H1 (cell line): ENCODE measurements around the gene CYP2C18. TPM values are rescaled to one million over a fixed set of nuclear protein-coding genes. Genes with fewer than 3 reads are reported as not detected.

Experiments
- CTCF ChIA-PET: fragments of 300-600 bp; sonication (Branson Sonifier 250); formaldehyde crosslinking; loops from one replicate; lab custom pipeline; 2021; ENCODE audit not compliant: partially characterized antibody; lab: Charles Lee
- POLR2A ChIA-PET: fragments of 300-600 bp; sonication (Branson Sonifier 250); formaldehyde crosslinking; loops from one replicate; lab custom pipeline; 2021; ENCODE audit warnings: inconsistent platforms; ENCODE audit not compliant: partially characterized antibody; lab: Charles Lee
- DNase-seq, 2 experiments: peaks; one replicate each; pipeline versions ENCODE4 v3.0.0 to v3.0.0-alpha.2; 2010 to 2022; ENCODE audit warnings: low spot score in 2 of 2, low read depth in 1 of 2, mixed read lengths in 1 of 2
- FAIRE-seq: peaks from 2 replicates; lab custom pipeline; 2011; peaks lifted over from hg19 to GRCh38; lab: Jason Lieb, UNC
- H2AFZ ChIP-seq: 2 replicates; pipeline ENCODE4 v1.8.1; 2012; ENCODE audit warnings: low read length, inconsistent platforms
- H2AK5ac ChIP-seq: 2 replicates; pipeline ENCODE4 v1.6.1; 2013; ENCODE audit warnings: low read depth, low read length
- H2BK120ac ChIP-seq: replicated peaks from 2 replicates; pipeline ENCODE3; 2013; ENCODE audit warnings: low read depth, low read length, inconsistent platforms
- H2BK12ac ChIP-seq: 2 replicates; pipeline ENCODE4 v1.6.1; 2013; ENCODE audit warnings: low read depth, low read length
- H2BK15ac ChIP-seq: 2 replicates; pipeline ENCODE4 v1.6.1; 2013; ENCODE audit warnings: low read length
- H2BK20ac ChIP-seq: 2 replicates; pipeline ENCODE4 v1.6.1; 2013; ENCODE audit warnings: low read length
- H2BK5ac ChIP-seq: 2 replicates; pipeline ENCODE4 v1.6.1; 2013; ENCODE audit warnings: low read depth, low read length
- H3K14ac ChIP-seq: 2 replicates; pipeline ENCODE4 v1.6.1; 2013; ENCODE audit warnings: inconsistent platforms; ENCODE audit not compliant: insufficient read length
- H3K18ac ChIP-seq: 2 replicates; pipeline ENCODE4 v1.6.1; 2013; ENCODE audit warnings: low read length; ENCODE audit errors: extremely low read depth
- H3K23ac ChIP-seq: 2 replicates; pipeline ENCODE4 v1.6.1; 2013; ENCODE audit warnings: inconsistent platforms; ENCODE audit not compliant: insufficient read length
- H3K23me2 ChIP-seq: 2 replicates; pipeline ENCODE4 v1.6.1; 2013; ENCODE audit warnings: low read depth, low read length
- H3K27ac ChIP-seq: 2 replicates; pipeline ENCODE4 v1.6.1; 2011; ENCODE audit warnings: low read depth, low read length, inconsistent platforms
- H3K27me3 ChIP-seq, 4 experiments: replicated peaks in 1 of 4; 1 replicate in 1 of 4; 2 replicates in 3 of 4; pipeline versions ENCODE4 v1.6.1 to v1.8.1; 2011 to 2013; ENCODE audit warnings: low read length in 3 of 4, mild to moderate bottlenecking in 3 of 4, inconsistent platforms in 2 of 4, mixed read lengths in 2 of 4, moderate library complexity in 1 of 4; ENCODE audit not compliant: control insufficient read depth in 3 of 4, insufficient read depth in 3 of 4; ENCODE audit errors: extremely low read depth in 1 of 4
- H3K36me3 ChIP-seq, 4 experiments: 2 replicates each; pipeline versions ENCODE4 v1.6.1 to v1.8.1; 2011 to 2013; ENCODE audit warnings: mild to moderate bottlenecking in 4 of 4, low read length in 3 of 4, moderate library complexity in 2 of 4, control low read depth in 1 of 4, inconsistent platforms in 1 of 4; ENCODE audit not compliant: insufficient read depth in 4 of 4, control insufficient read depth in 2 of 4
- H3K4ac ChIP-seq: replicated peaks from 2 replicates; pipeline ENCODE3; 2013; ENCODE audit warnings: low read length, low read depth, mixed read lengths, inconsistent platforms; ENCODE audit not compliant: insufficient read length
- H3K4me1 ChIP-seq, 4 experiments: replicated peaks in 1 of 4; 1 replicate in 1 of 4; 2 replicates in 3 of 4; pipeline versions ENCODE4 v1.6.1 to v1.8.1; 2011 to 2013; ENCODE audit warnings: low read length in 3 of 4, inconsistent platforms in 2 of 4, mixed read lengths in 1 of 4; ENCODE audit not compliant: insufficient read depth in 4 of 4, control insufficient read depth in 3 of 4
- H3K4me2 ChIP-seq, 2 experiments: 2 replicates each; pipeline versions ENCODE4 v1.6.1 to v1.8.1; 2011 to 2013; ENCODE audit warnings: low read depth in 2 of 2, low read length in 2 of 2, control low read depth in 1 of 2, inconsistent platforms in 1 of 2, mild to moderate bottlenecking in 1 of 2; ENCODE audit not compliant: insufficient read depth in 1 of 2
- H3K4me3 ChIP-seq, 4 experiments: fragments of 200-600, 300-600 bp in 1 of 4; sonication (generic), shearing (Covaris generic), sonication (Bioruptor Twin) in 1 of 4; 2 replicates each; pipeline versions ENCODE4 v1.5.1 to v1.8.1; 2011 to 2016; ENCODE audit warnings: low read length in 4 of 4, low read depth in 3 of 4, control low read depth in 2 of 4, inconsistent platforms in 2 of 4, mild to moderate bottlenecking in 2 of 4, mixed read lengths in 1 of 4, moderate library complexity in 1 of 4; ENCODE audit not compliant: insufficient read depth in 2 of 4; ENCODE audit errors: extremely low read depth in 1 of 4
- H3K56ac ChIP-seq: replicated peaks from 2 replicates; pipeline ENCODE3; 2013; ENCODE audit warnings: low read depth, mild to moderate bottlenecking, mixed read lengths, low read length, inconsistent platforms; ENCODE audit not compliant: insufficient read length
- H3K79me1 ChIP-seq: 2 replicates; pipeline ENCODE4 v1.6.1; 2013; ENCODE audit warnings: low read depth, low read length, control low read depth
- H3K79me2 ChIP-seq, 2 experiments: 2 replicates each; pipeline versions ENCODE4 v1.6.1 to v1.8.1; 2012 to 2013; ENCODE audit warnings: low read length in 2 of 2, mild to moderate bottlenecking in 2 of 2, inconsistent platforms in 1 of 2; ENCODE audit not compliant: insufficient read depth in 2 of 2, control insufficient read depth in 1 of 2
- H3K9ac ChIP-seq, 4 experiments: replicated peaks in 1 of 4; 1 replicate in 1 of 4; 2 replicates in 3 of 4; pipeline versions ENCODE4 v1.6.1 to v1.8.1; 2011 to 2013; ENCODE audit warnings: low read depth in 3 of 4, low read length in 3 of 4, control low read depth in 2 of 4, mild to moderate bottlenecking in 2 of 4, moderate library complexity in 2 of 4, inconsistent platforms in 1 of 4; ENCODE audit errors: extremely low read depth in 1 of 4
- H3K9me3 ChIP-seq, 2 experiments: 2 replicates each; pipeline versions ENCODE4 v1.6.1 to v1.8.1; 2012 to 2013; ENCODE audit warnings: mild to moderate bottlenecking in 2 of 2, moderate library complexity in 2 of 2, control low read depth in 1 of 2, inconsistent platforms in 1 of 2, low read depth in 1 of 2, low read length in 1 of 2, mixed read lengths in 1 of 2; ENCODE audit not compliant: insufficient read depth in 2 of 2
- H4K20me1 ChIP-seq, 2 experiments: replicated peaks in 1 of 2; 2 replicates each; pipeline versions ENCODE3 to v1.8.1; 2011 to 2013; ENCODE audit warnings: inconsistent platforms in 2 of 2, low read length in 2 of 2, mild to moderate bottlenecking in 1 of 2; ENCODE audit not compliant: insufficient read depth in 2 of 2, control insufficient read depth in 1 of 2
- H4K5ac ChIP-seq: 2 replicates; pipeline ENCODE4 v1.6.1; 2013; ENCODE audit warnings: low read length, low read depth, mixed read lengths, inconsistent platforms; ENCODE audit not compliant: insufficient read length
- H4K8ac ChIP-seq: 2 replicates; pipeline ENCODE4 v1.8.0; 2013; ENCODE audit warnings: mild to moderate bottlenecking, moderate library complexity, low read length, inconsistent platforms; ENCODE audit not compliant: insufficient read depth; ENCODE audit errors: extremely low read depth
- H4K91ac ChIP-seq: replicated peaks from 2 replicates; pipeline ENCODE3; 2013; ENCODE audit warnings: low read length, mixed read lengths, inconsistent platforms; ENCODE audit not compliant: insufficient read length
- BCL11A ChIP-seq, 2 experiments: IDR thresholded peaks; one replicate each; pipeline ENCODE4 v1.6.1; 2011; ENCODE audit warnings: low read depth in 2 of 2, low read length in 2 of 2, mild to moderate bottlenecking in 2 of 2
- CBX8 ChIP-seq: fragments of 300-800, 300-1000 bp; sonication (generic); IDR thresholded peaks from 2 replicates; pipeline ENCODE4 v1.7.1; 2016; ENCODE audit warnings: low read depth, low read length, borderline replicate concordance
- GABPA ChIP-seq: IDR thresholded peaks from 2 replicates; pipeline ENCODE4 v1.6.1; 2011; ENCODE audit warnings: mild to moderate bottlenecking, low read length, moderate library complexity, borderline replicate concordance; ENCODE audit not compliant: insufficient read depth
- JUND ChIP-seq: IDR thresholded peaks from 2 replicates; pipeline ENCODE4 v1.6.1; 2011; ENCODE audit warnings: mild to moderate bottlenecking, improper control_type of control experiment, low read length
- KDM4A ChIP-seq: IDR thresholded peaks from one replicate; pipeline ENCODE4 v1.7.1; 2012; ENCODE audit warnings: low read depth, mild to moderate bottlenecking, moderate library complexity, low read length, inconsistent platforms; ENCODE audit not compliant: severe bottlenecking
- SIRT6 ChIP-seq: IDR thresholded peaks from one replicate; pipeline ENCODE4 v1.7.1; 2012; ENCODE audit warnings: low read length, inconsistent platforms
- SP1 ChIP-seq: IDR thresholded peaks from 2 replicates; pipeline ENCODE4 v1.6.1; 2011; ENCODE audit warnings: low read depth, low read length
- TAF1 ChIP-seq: IDR thresholded peaks from 2 replicates; pipeline ENCODE4 v1.6.1; 2011; ENCODE audit warnings: mild to moderate bottlenecking, low read depth, low read length
- TCF12 ChIP-seq: IDR thresholded peaks from 2 replicates; pipeline ENCODE4 v1.6.1; 2011; ENCODE audit warnings: low read depth, mild to moderate bottlenecking, low read length
- WGBS, 2 experiments: shearing (Covaris generic) in 1 of 2; methylation state at CpG; one replicate each; pipeline versions ENCODE4 v1.1.6 to v1.1.7; 2013 to 2015; ENCODE audit warnings: low lambda C conversion rate in 2 of 2, mixed read lengths in 2 of 2, inconsistent platforms in 1 of 2, low coverage in 1 of 2, missing lambda C conversion rate in 1 of 2; ENCODE audit not compliant: insufficient replicate concordance in 2 of 2, insufficient coverage in 1 of 2, insufficient read length in 1 of 2; ENCODE audit errors: extremely low coverage in 1 of 2, missing lambda C conversion rate in 1 of 2; 5-methylcytosine and 5-hydroxymethylcytosine counted together
- polyA plus RNA-seq, 7 experiments: library from polyadenylated mRNA; depleted of rRNA in 3 of 7; stranded (reverse) in 5 of 7; unstranded in 2 of 7; fragments of >200 nt in 5 of 7; fragments of 200-250 nt in 2 of 7; gene quantifications; 1 replicate in 5 of 7; 2 replicates in 1 of 7; 4 replicates in 1 of 7; pipeline versions ENCODE4 v1.2.1 to v1.2.3, GENCODE V29; 2011 to 2013; ENCODE audit warnings: missing spikeins in 2 of 7, mixed read lengths in 2 of 7
- total RNA-seq: library from RNA; stranded (reverse); fragmentation: NEBNext Ultra II Directional; extraction: Animal tissue kit (Norgen Biotek cat#: 25700); gene quantifications from 2 replicates; pipeline ENCODE4 v1.2.1, GENCODE V29; 2021
- TF ChIP-seq, protein P1 (sequence below): IDR thresholded peaks from 2 replicates; pipeline ENCODE4 v1.6.1; 2011; ENCODE audit warnings: low read depth, mild to moderate bottlenecking, low read length; ENCODE audit not compliant: insufficient read depth

CYP2C18 gene
- total and polyA plus RNA-seq, 2 of the 8 experiments (the other 6 are each of a cell fraction or from before 2014, with no cell fraction given), result 0.17 TPM; not detected in 1

DNA sequence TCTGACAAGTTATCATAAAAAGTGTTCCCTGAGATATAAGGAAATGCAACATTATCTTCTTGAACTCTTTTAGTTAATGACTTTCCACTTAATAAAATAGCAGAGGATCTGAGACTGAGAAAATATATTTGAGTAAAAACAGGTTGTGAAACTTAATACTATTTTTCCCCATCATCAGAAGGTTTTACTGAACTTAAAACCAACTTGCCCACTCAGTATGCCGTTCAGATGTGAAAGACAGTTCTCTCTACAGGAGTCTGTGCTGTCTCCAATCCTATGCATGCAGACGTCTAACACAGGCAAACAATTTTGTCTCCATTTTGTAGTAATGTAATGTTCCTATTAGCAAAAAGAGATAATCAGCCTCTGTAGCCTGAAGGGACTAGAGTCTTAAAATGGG is 38.2 kb upstream of the CYP2C18 start:
- Histone ChIP-seq H3K9me3 (no peaks in the 10 kb centered on the region), H3K79me1 (no peaks in the 10 kb centered on the region), H3K4me3 (no peak overlapping the region), H2BK120ac (no peak overlapping the region), H2BK5ac (no peak overlapping the region), H3K4me2 (no peak overlapping the region), H2AFZ (no peak overlapping the region), H2BK12ac (no peak overlapping the region), H3K23ac (no peak overlapping the region), H4K20me1 (no peaks in the 10 kb centered on the region), H2BK15ac (no peak overlapping the region), H3K36me3 (no peaks in the 10 kb centered on the region), H3K56ac (no peak overlapping the region), H3K79me2 (no peaks in the 10 kb centered on the region), H2BK20ac (no peak overlapping the region), H3K14ac (no peak overlapping the region), H3K4me1 (no peaks in the 10 kb centered on the region), H3K9ac (no peak overlapping the region), H4K5ac (no peak overlapping the region), H3K27me3 (no peaks in the 10 kb centered on the region), H3K27ac (no peak overlapping the region), H4K8ac (no peak overlapping the region), H3K18ac (no peak overlapping the region), H3K4ac (no peak overlapping the region), H3K23me2 (no peaks in the 10 kb centered on the region), H4K91ac (no peak overlapping the region), H2AK5ac (no peak overlapping the region)
- POLR2A ChIA-PET, result no interaction called here
- CTCF ChIA-PET, result interaction anchor here (1.4 kb wide), 1 partner anchor 488 kb away, joined by 3 read pairs; no protein-coding TSS in a partner anchor
- DNase-seq, result no peak
- no peak for FAIRE-seq
- 65% methylated on average over 2 of the region's 2 CpGs; no CpG with 5 or more reads in 1 of the 2 experiments for WGBS, 2 experiments
- TF ChIP-seq, protein P1, sequence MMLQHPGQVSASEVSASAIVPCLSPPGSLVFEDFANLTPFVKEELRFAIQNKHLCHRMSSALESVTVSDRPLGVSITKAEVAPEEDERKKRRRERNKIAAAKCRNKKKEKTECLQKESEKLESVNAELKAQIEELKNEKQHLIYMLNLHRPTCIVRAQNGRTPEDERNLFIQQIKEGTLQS, result no peak
- no peak for TF ChIP-seq SP1
- no peak for TF ChIP-seq GABPA
- TF ChIP-seq TCF12, result no peak
- TF ChIP-seq KDM4A, result no peak
- TF ChIP-seq JUND, result no peak
- TF ChIP-seq SIRT6, result no peak
- no peak for TF ChIP-seq CBX8
- no peak for TF ChIP-seq TAF1
- TF ChIP-seq BCL11A (IDR thresholded peaks at IDR 0.05; ENCODE audit: low read depth in 2 of 2, low read length in 2 of 2), result no peak
